ENCODE data around the gene CUEDC1.

CUEDC1 gene

DNA sequence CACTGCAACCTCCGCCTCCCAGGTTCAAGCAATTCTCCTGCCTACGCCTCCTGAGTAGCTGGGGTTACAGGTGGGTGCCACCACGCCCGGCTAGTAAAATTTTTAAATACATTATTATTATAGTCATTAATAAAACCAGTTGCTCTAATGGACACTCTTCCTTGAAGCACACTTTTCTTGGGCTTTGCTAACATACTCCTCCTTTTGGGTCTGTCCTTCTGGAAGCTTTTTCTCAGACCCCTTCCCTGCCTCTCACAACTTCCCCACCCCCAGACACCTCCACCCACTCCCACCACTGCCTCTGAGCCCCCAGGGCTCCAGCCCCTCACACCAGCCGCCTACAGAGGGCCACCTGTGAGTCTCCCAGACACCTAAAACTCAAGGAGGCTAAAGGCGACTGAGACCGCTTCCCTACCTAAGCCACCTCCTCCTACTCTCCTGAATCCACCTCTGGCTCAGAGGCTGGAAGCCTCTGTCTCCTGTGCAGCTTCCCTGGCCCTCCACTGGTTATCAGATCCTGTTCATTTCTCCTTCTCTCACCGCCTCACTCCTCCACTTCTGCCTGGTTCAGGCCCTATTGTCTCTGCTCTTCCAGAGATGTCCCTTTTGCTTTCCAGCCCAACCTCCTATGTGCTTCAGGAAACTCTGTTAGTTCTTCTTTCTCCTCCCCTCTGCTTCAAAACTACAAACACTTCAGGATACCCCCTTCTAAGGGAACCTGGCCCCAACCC lies 2.1 kb upstream of the CUEDC1 start:
- Histone ChIP-seq H3K9ac (ENCODE audit: low read depth, low read length) (no peak overlapping the region), H3K9me3 (ENCODE audit: control insufficient read depth, insufficient read depth, low read length) (no peaks in the 10 kb centered on the region), H3K4me1 (ENCODE audit: insufficient read depth, low read length) (peaks cover 37% of the 10 kb centered on the region), H3K36me3 (ENCODE audit: insufficient read depth, low read length) (no peaks in the 10 kb centered on the region)

GRCh38 chr17:57956291-57957119 lies 1.3 kb upstream of the CUEDC1 start:
- Histone ChIP-seq H3K9me3 (ENCODE audit: control insufficient read depth, insufficient read depth, low read length) (no peaks in the 10 kb centered on the region), H3K4me1 (ENCODE audit: insufficient read depth, low read length) (peaks cover 40% of the 10 kb centered on the region), H3K9ac (ENCODE audit: low read depth, low read length) (peak overlapping the region; percentile 76; the same call in 1 of the 2 replicates)

DNA sequence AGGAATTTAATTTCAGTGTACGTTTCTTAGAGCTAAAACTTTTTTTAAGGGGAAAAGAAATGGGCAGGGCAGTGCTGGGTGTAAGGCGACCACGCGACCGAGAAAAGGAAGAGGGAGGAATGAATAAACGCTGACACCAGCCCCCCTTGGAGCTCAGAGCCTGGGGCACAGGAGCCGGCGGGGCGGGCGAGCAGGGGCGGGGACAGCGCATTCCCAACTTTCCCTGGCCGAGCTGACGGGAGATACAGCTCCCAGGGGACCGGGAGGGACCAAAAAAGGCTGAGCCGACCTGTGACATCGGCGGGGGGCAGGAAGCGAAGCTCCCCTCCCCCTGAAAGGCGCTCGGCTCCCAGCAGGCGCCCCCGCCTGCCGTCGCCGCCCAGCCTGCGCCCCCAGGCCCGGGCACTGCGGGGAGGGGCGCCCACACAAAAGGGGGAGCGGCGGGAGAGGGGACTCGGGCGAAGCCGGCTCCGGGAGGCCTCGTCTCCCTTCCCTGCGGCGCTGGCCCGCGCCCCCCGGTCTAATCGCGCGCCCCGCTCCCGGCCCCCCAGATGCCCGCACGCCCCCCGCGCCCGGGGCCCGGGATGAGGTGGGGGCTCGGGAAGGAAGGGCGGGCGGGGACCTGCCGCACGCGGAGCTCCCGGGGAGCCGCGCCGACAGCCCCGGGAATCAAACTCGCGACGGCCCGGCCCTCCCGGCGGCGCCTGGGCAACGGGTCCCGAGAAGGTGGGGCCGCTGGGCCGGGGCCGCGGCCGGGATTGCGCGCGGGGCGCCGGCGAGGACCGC lies 622 bp downstream of the CUEDC1 start:
- Histone ChIP-seq H3K9me3 (ENCODE audit: control insufficient read depth, insufficient read depth, low read length) (no peaks in the 10 kb centered on the region), H3K4me1 (ENCODE audit: insufficient read depth, low read length) (peaks cover 54% of the 10 kb centered on the region), H3K36me3 (ENCODE audit: insufficient read depth, low read length) (no peaks in the 10 kb centered on the region), H3K9ac (ENCODE audit: low read depth, low read length) (peak overlapping the region; percentile 85)

More at GRCh38 chr17:57956291-57957119, 1.3 kb upstream of the CUEDC1 start:
- no peaks in the 10 kb centered on the region for H3K36me3 ChIP-seq (ENCODE audit: insufficient read depth, low read length)

- H3K4me1 ChIP-seq (ENCODE audit: insufficient read depth, low read length): peaks cover 60% of the 10 kb centered on the region
- H3K9ac ChIP-seq (ENCODE audit: low read depth, low read length): peak overlapping the region; percentile 85
- no peaks in the 10 kb centered on the region for H3K9me3 ChIP-seq (ENCODE audit: control insufficient read depth, insufficient read depth, low read length)
- no peaks in the 10 kb centered on the region for H3K36me3 ChIP-seq (ENCODE audit: insufficient read depth, low read length)
Observed at GRCh38 chr17:57953705-57954396, 1.4 kb downstream of the CUEDC1 start.

GRCh38 chr17:57953219-57953618 lies 2.0 kb downstream of the CUEDC1 start:
- Histone ChIP-seq H3K4me1 (ENCODE audit: insufficient read depth, low read length) (peaks cover 66% of the 10 kb centered on the region), H3K9ac (ENCODE audit: low read depth, low read length) (no peak overlapping the region), H3K36me3 (ENCODE audit: insufficient read depth, low read length) (no peaks in the 10 kb centered on the region)

GRCh38 chr17:57949649-57950048 lies 5.6 kb downstream of the CUEDC1 start:
- Histone ChIP-seq H3K36me3 (ENCODE audit: insufficient read depth, low read length) (no peaks in the 10 kb centered on the region), H3K4me1 (ENCODE audit: insufficient read depth, low read length) (peaks cover 68% of the 10 kb centered on the region), H3K9me3 (ENCODE audit: control insufficient read depth, insufficient read depth, low read length) (no peaks in the 10 kb centered on the region), H3K9ac (ENCODE audit: low read depth, low read length) (no peak overlapping the region)

More at GRCh38 chr17:57953219-57953618, 2.0 kb downstream of the CUEDC1 start:
- H3K9me3 ChIP-seq (ENCODE audit: control insufficient read depth, insufficient read depth, low read length): no peaks in the 10 kb centered on the region

DNA sequence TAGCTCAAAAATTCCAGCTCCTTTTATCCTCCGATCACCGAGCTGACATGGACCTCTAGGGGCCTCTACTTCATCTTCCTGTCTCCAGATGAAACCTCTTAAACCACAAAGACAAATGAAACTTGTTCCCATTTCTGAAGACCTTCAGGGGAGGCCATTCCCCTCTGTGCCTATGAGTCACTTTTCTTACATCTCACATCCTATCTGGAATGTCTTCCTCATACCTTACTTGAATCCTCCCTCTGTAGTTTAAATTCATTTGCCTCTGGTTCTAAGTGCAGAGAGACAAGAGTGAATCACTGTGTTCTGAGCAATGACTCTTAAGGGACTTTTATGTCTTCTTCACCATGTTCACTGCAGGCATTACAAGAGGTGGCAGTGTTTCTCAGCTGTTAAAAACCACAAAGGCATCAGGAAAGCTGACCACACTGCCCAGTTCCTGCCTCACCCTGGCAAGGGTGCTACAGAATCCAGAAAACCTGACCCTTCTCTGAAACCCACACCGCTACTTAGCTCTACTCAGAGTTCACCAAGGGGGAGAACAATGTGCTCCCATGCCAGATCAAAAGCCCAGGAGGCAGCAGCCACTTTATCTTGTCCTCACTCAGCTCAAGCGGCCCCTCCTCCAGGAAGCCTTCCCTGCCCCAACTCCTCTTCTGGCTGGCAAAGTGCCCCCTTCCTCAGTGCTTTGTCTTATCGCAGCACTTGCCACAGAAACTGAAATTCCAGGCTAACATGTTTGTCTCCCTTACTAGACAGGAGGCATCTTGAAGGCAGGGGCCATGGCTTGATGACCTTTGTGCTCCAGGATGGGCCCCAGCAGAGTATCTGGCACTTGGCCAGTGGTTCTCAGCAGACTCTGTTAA lies 6.4 kb downstream of the CUEDC1 start:
- no peak overlapping the region for H3K9ac ChIP-seq (ENCODE audit: low read depth, low read length)
- no peaks in the 10 kb centered on the region for H3K36me3 ChIP-seq (ENCODE audit: insufficient read depth, low read length)
- H3K9me3 ChIP-seq (ENCODE audit: control insufficient read depth, insufficient read depth, low read length): no peaks in the 10 kb centered on the region
- peaks cover 63% of the 10 kb centered on the region for H3K4me1 ChIP-seq (ENCODE audit: insufficient read depth, low read length)

DNA sequence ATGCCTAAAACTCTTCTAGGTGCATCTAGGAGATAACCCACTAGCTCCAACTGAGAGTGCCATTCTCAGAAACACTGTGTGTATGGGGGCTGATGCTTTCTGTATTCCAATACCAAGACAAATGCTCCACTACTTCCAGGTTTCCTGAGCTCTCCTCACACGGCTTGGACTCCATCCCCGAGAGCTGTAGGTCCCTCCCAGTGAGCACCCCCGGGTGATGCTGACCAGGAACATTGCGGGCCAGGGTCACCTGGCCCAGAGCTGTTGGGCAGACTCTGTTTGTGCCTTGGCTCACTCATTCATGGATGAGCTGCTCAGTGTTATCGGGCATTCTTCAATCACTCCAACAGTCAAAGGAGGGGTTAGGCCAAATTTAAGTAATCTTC lies 7.0 kb downstream of the CUEDC1 start:
- H3K9me3 ChIP-seq (ENCODE audit: control insufficient read depth, insufficient read depth, low read length): no peaks in the 10 kb centered on the region
- H3K9ac ChIP-seq (ENCODE audit: low read depth, low read length): no peak overlapping the region
- peaks cover 58% of the 10 kb centered on the region for H3K4me1 ChIP-seq (ENCODE audit: insufficient read depth, low read length)

DNA sequence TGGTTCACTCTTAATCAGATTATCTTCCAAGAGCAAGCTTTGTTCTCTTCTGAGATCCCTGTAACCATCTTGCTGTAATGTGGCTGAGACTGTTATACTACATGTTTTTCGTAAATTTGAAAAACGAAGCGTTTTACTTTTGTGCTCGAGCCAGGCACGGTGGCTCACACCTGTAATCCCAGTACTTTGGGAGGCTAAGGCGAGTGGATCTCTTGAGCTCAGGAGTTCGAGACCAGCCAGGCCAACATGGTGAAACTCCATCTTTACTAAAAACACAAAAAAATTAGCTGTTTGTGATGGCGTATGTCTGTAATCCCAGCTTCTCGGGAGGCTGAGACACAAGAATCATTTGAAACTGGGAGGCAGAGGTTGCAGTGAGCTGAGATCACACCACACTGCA lies 7.8 kb downstream of the CUEDC1 start:
- Histone ChIP-seq H3K36me3 (ENCODE audit: insufficient read depth, low read length) (no peaks in the 10 kb centered on the region), H3K4me1 (ENCODE audit: insufficient read depth, low read length) (peaks cover 50% of the 10 kb centered on the region), H3K9me3 (ENCODE audit: control insufficient read depth, insufficient read depth, low read length) (no peaks in the 10 kb centered on the region), H3K9ac (ENCODE audit: low read depth, low read length) (no peak overlapping the region)

More for the DNA sequence above, 7.0 kb downstream of the CUEDC1 start:
- no peaks in the 10 kb centered on the region for H3K36me3 ChIP-seq (ENCODE audit: insufficient read depth, low read length)

DNA sequence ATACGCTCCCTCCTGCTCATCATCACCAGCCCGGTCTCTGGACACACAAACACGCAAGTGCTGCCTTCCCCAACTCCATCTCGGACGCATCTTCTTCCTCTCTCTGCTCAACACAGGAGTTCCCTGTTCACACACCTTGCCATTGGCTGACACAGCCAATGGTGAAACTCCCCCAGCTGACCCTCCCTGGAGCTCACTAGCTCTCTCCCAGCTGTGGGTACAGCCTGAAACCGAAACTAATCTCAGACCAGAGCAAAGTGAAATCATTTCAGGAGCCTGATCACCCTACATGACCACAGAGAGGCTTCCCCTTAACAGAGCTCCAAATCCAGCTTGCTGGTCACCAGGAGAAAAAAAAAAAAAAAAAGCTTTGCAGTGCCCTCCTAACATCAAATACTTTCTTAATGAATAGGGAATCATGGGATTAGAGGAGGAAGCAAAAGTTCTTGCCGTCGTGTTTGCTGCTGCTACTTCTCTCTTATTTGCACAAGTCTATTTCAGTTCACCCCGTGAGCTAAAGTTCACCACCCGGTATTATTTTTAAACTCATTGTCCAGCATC lies 8.3 kb downstream of the CUEDC1 start:
- peak overlapping the region; percentile 3; the same call in 1 of the 2 replicates for H3K9ac ChIP-seq (ENCODE audit: low read depth, low read length)
- H3K4me1 ChIP-seq (ENCODE audit: insufficient read depth, low read length): peaks cover 49% of the 10 kb centered on the region
- H3K9me3 ChIP-seq (ENCODE audit: control insufficient read depth, insufficient read depth, low read length): no peaks in the 10 kb centered on the region
- H3K36me3 ChIP-seq (ENCODE audit: insufficient read depth, low read length): no peaks in the 10 kb centered on the region

GRCh38 chr17:57945996-57946797 lies 9.0 kb downstream of the CUEDC1 start:
- Histone ChIP-seq H3K4me1 (ENCODE audit: insufficient read depth, low read length) (peaks cover 46% of the 10 kb centered on the region), H3K36me3 (ENCODE audit: insufficient read depth, low read length) (no peaks in the 10 kb centered on the region), H3K9me3 (ENCODE audit: control insufficient read depth, insufficient read depth, low read length) (no peaks in the 10 kb centered on the region), H3K9ac (ENCODE audit: low read depth, low read length) (no peak overlapping the region)

- no peaks in the 10 kb centered on the region for H3K9me3 ChIP-seq (ENCODE audit: control insufficient read depth, insufficient read depth, low read length)
- no peaks in the 10 kb centered on the region for H3K36me3 ChIP-seq (ENCODE audit: insufficient read depth, low read length)
- peaks cover 39% of the 10 kb centered on the region for H3K4me1 ChIP-seq (ENCODE audit: insufficient read depth, low read length)
- H3K9ac ChIP-seq (ENCODE audit: low read depth, low read length): no peak overlapping the region
Observed at GRCh38 chr17:57944908-57945307, 10.3 kb downstream of the CUEDC1 start.

Measured in ES-I3 (cell line).